Prostate gland (tissue), 2 donors: ENCODE results near the gene ZNF318. TPM values are rescaled to one million over a fixed set of nuclear protein-coding genes. Genes with fewer than 3 reads are reported as not detected.
A peak's percentile ranks its signal among the peaks of the same experiment; 100 is the strongest.

Experiments
- DNase-seq: peaks from one replicate; pipeline ENCODE4 v3.0.0-alpha.2; 2019; ENCODE audit warnings: low spot score
- H3K27ac ChIP-seq, 2 donors: fragments of 200-600 bp; sonication (generic); 2 replicates each; pipeline ENCODE4 v1.5.1; 2017 to 2019
- H3K27me3 ChIP-seq: fragments of 200-600 bp; sonication (generic); replicated peaks from 2 replicates; pipeline ENCODE4 v1.5.1; 2019; ENCODE audit not compliant: insufficient read depth
- H3K36me3 ChIP-seq, 2 donors: fragments of 200-600 bp; sonication (generic); 1 replicate in 1 of 2; 2 replicates in 1 of 2; pipeline versions ENCODE4 v1.5.1 to v1.8.1; 2017 to 2019
- H3K4me1 ChIP-seq: fragments of 200-600 bp; sonication (generic); replicated peaks from 2 replicates; pipeline ENCODE4 v1.5.1; 2019
- H3K4me3 ChIP-seq, 2 donors: fragments of 200-600 bp; sonication (generic); 2 replicates each; pipeline ENCODE4 v1.5.1; 2017 to 2019
- H3K9me3 ChIP-seq: fragments of 200-600 bp; sonication (generic); 2 replicates; pipeline ENCODE4 v1.5.1; 2017
- POLR2A ChIP-seq: fragments of 450-650 bp; IDR thresholded peaks from one replicate; pipeline ENCODE4 v1.6.1; 2016; ENCODE audit warnings: antibody characterized with exemption, mild to moderate bottlenecking
- POLR2AphosphoS5 ChIP-seq: sonication (generic); formaldehyde crosslinking; IDR thresholded peaks from one replicate; pipeline ENCODE4 v1.6.1; 2017; ENCODE audit warnings: antibody characterized with exemption
- WGBS: methylation state at CpG from one replicate; pipeline ENCODE4 v1.1.5; 2018; 5-methylcytosine and 5-hydroxymethylcytosine counted together
- intact Hi-C: fragments of 100-400 bp; cut with DNase I; formaldehyde crosslinking; loops from one replicate; pipeline ENCODE4 v1.14.2; 2022
- total RNA-seq, 2 donors: library from RNA; depleted of rRNA; stranded (reverse); fragments of >200 nt; gene quantifications; one replicate each; pipeline ENCODE4 v1.1.0, GENCODE V29; 2016
- TF ChIP-seq, protein P1 (sequence below), 4 experiments: fragments of 200-600 bp in 2 of 4; fragments of 450-650 bp in 2 of 4; sonication (generic) in 2 of 4; IDR thresholded peaks; 1 replicate in 3 of 4; 2 replicates in 1 of 4; pipeline ENCODE4 v1.5.1; 2016 to 2019; ENCODE audit warnings: antibody characterized with exemption in 4 of 4, mild to moderate bottlenecking in 2 of 4, moderate library complexity in 2 of 4

The ZNF318 gene
- total RNA-seq, 2 donors from 2014 or later, result 15.1 to 41.6 TPM

DNA sequence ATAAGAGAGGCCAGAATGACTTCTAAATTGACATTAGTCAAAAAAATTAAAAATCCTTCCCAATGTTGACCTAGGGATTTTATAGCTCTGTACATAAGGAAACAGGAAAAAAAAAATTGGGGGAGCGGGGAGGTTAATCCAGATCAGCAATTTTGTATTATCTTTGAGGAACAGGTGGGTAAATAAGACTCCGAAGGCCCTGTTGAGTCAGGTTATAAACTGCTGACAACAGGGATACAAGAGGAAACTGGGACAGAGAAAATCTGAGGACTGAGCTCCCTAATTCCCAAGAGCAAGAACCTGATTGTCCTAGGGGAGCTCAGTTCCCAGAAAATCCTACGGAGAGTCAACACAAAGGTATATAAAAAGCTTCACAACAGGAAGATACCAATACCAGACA, 34.0 kb downstream of the ZNF318 start:
- intact Hi-C loops, result loop anchor here (2.0 kb wide), 1 partner anchor 73 kb away; no protein-coding TSS in a partner anchor
- H3K4me1 ChIP-seq, result no peaks in the 10 kb centered on the region
- WGBS, result 64% methylated on average over 3 of the region's 3 CpGs
- TF ChIP-seq POLR2AphosphoS5, result no peak
- TF ChIP-seq, protein P1, sequence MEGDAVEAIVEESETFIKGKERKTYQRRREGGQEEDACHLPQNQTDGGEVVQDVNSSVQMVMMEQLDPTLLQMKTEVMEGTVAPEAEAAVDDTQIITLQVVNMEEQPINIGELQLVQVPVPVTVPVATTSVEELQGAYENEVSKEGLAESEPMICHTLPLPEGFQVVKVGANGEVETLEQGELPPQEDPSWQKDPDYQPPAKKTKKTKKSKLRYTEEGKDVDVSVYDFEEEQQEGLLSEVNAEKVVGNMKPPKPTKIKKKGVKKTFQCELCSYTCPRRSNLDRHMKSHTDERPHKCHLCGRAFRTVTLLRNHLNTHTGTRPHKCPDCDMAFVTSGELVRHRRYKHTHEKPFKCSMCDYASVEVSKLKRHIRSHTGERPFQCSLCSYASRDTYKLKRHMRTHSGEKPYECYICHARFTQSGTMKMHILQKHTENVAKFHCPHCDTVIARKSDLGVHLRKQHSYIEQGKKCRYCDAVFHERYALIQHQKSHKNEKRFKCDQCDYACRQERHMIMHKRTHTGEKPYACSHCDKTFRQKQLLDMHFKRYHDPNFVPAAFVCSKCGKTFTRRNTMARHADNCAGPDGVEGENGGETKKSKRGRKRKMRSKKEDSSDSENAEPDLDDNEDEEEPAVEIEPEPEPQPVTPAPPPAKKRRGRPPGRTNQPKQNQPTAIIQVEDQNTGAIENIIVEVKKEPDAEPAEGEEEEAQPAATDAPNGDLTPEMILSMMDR (IDR thresholded peaks at IDR 0.05), result no peak
- no peak for TF ChIP-seq POLR2A
- no peak overlapping the region for H3K27ac ChIP-seq
- H3K9me3 ChIP-seq, result no peaks in the 10 kb centered on the region
- no peak for DNase-seq
- no peak overlapping the region for H3K4me3 ChIP-seq
- no peaks in the 10 kb centered on the region for H3K27me3 ChIP-seq
- peaks cover 0 to 3% of the 10 kb centered on the region in 2 donors for H3K36me3 ChIP-seq

DNA sequence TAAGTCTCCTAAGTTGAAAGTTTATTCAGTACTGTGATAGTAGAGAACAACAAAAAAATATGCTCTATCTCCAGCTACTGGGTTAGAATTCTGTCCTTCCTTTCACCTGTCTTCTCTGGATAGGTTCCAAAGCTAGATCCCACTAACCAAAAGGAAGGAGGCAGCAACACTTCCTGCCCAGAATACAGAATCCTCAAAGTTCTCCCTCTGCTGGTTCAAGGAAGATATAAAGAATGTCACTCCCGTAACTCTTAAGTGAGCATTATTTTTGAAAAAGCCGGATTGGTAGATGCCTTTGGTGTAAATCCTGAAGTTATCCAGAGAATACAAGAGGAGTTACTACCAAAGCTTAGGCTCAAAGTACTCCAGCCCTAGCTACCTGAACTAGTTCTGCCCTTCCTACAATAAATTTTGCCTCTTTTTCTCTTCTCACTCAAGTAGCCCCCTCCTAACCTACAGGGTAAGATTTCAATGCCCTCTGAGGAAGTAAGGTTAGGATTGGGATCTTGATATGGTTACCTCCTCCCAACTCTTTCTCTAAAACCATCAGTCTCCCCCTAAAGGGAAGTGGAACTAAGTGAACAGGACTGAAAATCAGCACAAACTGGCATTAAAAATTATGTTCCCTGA, 34.9 kb downstream of the ZNF318 start:
- 27% methylated on average over 2 of the region's 2 CpGs for WGBS
- DNase-seq, result no peak
- intact Hi-C loops, result loop anchor here (2.0 kb wide), 1 partner anchor 72 kb away; no protein-coding TSS in a partner anchor
- no peak overlapping the region for H3K27ac ChIP-seq
- H3K9me3 ChIP-seq, result no peaks in the 10 kb centered on the region
- H3K4me3 ChIP-seq, result no peak overlapping the region
- no peaks in the 10 kb centered on the region for H3K36me3 ChIP-seq
- H3K4me1 ChIP-seq, result no peaks in the 10 kb centered on the region
- H3K27me3 ChIP-seq, result no peaks in the 10 kb centered on the region
- TF ChIP-seq POLR2A (no peak), POLR2AphosphoS5 (peak; percentile 35)
- TF ChIP-seq, protein P1 (IDR thresholded peaks at IDR 0.05), result peak in 3 of 4 experiments; percentile 16 to 55 (median 51)

DNA sequence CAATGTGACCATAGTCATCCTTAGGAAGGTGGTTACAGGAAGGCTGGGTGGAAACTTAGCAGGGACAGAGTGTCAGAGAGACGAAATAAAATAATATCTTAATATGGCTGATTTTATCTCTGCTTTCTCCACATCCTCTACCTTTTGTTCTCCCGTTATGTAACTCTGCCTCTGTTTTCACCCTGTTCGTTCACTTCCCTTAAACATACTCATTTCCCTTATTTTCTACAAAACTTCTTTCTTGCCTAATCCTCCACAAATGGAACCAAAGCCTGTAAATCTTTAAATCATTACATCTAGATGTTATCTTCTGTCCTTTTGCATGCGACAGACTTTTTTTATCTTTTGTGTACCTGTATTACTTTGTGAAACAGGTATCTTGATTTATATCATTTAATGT, 37.6 kb downstream of the ZNF318 start:
- WGBS, result 35% methylated on average over 4 of the region's 4 CpGs

DNA sequence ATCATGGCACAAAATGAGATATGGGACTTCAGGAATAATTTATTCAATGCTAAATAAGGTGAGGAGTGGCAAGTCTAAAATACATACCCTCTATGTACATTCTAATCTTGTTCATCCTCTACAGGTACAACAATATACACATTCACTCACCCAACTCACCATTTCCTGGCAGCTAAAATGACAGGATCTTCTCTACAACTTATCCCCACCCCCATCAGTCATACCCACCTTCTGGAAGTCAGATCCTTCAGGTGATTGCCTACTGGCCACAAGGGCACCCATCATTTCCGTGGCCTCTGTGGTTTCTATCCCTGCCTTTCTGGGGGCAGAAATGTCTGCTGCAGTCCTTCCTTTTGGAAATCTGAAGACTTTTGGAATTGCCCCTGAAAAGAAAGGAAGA, 38.0 kb downstream of the ZNF318 start:
- no peaks in the 10 kb centered on the region for H3K36me3 ChIP-seq
- no peaks in the 10 kb centered on the region for H3K27me3 ChIP-seq
- WGBS, result 75% methylated on average over 1 of the region's 1 CpG
- no peak for DNase-seq
- TF ChIP-seq POLR2AphosphoS5 (no peak), POLR2A (no peak)
- TF ChIP-seq, protein P1 (IDR thresholded peaks at IDR 0.05), result no peak
- no peak overlapping the region for H3K4me3 ChIP-seq
- no peak overlapping the region for H3K27ac ChIP-seq
- H3K4me1 ChIP-seq, result no peaks in the 10 kb centered on the region
- intact Hi-C loops, result no loop called here
- H3K9me3 ChIP-seq, result no peaks in the 10 kb centered on the region

More for the DNA sequence above, 37.6 kb downstream of the ZNF318 start:
- no peaks in the 10 kb centered on the region for H3K4me1 ChIP-seq
- no peak for DNase-seq
- H3K27me3 ChIP-seq, result no peaks in the 10 kb centered on the region
- no peak for TF ChIP-seq POLR2A
- TF ChIP-seq, protein P1 (IDR thresholded peaks at IDR 0.05), result no peak
- TF ChIP-seq POLR2AphosphoS5, result no peak
- H3K27ac ChIP-seq, result no peak overlapping the region
- H3K4me3 ChIP-seq, result no peak overlapping the region
- intact Hi-C loops, result no loop called here
- H3K9me3 ChIP-seq, result no peaks in the 10 kb centered on the region
- H3K36me3 ChIP-seq, result no peaks in the 10 kb centered on the region

DNA sequence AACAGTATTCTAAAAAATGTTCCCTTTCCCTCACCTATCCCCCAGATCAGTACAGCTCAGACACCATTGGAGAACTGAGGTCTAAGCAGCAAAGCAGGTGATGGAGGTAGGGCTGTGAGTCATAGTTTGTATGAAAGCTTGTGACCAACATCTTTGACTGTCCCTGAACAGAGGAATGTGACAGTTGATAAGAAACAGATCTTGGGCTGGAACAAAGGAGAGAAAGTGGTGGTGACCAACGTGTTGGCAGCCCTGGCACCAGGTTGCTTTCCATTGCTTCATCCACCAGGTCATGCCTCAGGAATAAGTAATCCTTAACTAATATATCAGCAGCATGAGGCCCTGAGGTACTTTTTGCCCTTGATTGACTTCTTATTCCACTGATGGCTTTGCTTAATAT, 40.9 kb downstream of the ZNF318 start:
- TF ChIP-seq POLR2AphosphoS5 (no peak), POLR2A (no peak)
- TF ChIP-seq, protein P1 (IDR thresholded peaks at IDR 0.05), result no peak
- DNase-seq, result no peak
- intact Hi-C loops, result no loop called here
- H3K27me3 ChIP-seq, result no peaks in the 10 kb centered on the region
- no peak overlapping the region for H3K4me3 ChIP-seq
- H3K36me3 ChIP-seq, result no peaks in the 10 kb centered on the region
- no peaks in the 10 kb centered on the region for H3K9me3 ChIP-seq
- no peaks in the 10 kb centered on the region for H3K4me1 ChIP-seq
- WGBS, result 78% methylated on average over 1 of the region's 1 CpG
- H3K27ac ChIP-seq, result no peak overlapping the region
